Stimulated activated CD4-positive, alpha-beta T cell treated with anti-CD3 and anti-CD28 coated beads, Interleukin-1b, Interleukin-23, amount 100 ng/mL, for 24 hours (primary cell): Measurements from ENCODE around the gene SCD5.

Source experiments
- DNase-seq, 4 experiments: peaks; one replicate each; pipeline ENCODE4 v3.0.0-alpha.2; 2020; ENCODE audit warnings: low read depth in 4 of 4, low spot score in 1 of 4

The SCD5 gene

DNA sequence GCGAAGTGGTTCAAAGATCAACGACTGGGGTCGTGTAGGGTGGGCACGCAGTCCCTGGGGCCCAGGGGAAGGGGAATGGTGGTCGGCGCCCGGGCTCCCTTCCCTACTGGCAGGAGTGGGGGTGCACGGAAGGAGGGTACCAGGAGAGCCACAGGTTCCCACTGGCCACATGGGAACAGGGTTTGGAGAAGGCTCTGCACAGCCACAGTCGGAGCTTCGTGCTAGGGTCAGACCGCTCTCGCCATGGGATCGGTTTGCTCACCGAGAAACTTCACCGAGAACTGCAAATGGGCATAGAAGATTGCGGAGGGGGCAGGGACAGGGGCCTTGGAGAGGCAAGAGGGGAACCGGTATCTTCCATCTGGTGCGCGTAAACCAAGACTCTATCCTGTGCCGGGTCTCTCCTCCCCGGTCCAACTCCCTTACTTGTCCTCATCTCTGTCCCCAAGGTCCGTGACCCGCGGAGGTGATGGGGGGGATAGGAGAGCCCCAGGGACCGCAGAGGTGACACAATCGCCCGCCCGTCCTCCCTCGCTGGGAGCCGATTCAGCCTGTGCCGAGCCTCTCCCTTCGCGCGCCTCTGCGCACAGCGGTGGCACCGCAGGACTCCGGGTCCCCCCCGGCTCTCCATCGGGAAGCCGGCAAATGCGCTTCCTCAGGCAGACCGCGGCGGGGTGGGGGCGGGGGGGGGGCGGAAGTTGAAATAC, 1.0 kb downstream of the SCD5 start:
- no peak for DNase-seq

GRCh38 chr4:82797040-82797404, 1.6 kb downstream of the SCD5 start:
- no peak for DNase-seq

DNA sequence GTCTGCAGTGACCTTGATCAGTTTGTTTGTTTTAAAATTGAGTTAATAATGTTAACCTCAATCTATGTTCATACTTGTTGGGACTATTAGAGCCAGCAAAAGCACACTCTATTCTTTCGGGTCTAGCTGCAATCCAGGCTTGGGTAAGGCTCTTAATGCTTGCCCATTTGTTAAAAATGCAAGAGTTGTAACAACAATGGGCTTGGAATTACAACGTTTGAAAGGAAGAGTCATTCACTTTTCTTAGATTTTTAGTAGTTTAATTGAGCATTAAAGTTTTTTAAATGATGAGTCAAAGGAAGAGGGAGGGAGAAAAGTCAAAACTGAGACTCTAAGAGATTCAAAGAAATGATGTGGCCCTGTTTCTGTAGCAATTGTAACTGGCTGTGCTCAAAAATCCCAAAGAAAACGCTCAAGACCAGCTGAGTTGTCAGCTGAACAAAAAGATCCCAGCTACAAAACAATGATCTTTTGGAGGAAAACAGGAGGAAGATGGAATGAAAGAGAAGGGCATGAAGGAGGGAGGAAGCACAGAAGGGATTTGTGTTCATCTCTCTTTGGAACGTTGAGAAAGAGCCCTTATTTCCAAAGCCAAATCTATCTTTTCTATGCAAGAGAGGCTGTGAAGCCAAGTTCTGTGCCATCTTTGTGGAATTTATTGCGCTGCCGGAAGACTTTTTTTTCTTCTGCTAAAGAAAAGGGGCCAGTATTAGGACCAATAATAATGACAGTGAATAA, 5.5 kb downstream of the SCD5 start:
- no peak for DNase-seq

DNA sequence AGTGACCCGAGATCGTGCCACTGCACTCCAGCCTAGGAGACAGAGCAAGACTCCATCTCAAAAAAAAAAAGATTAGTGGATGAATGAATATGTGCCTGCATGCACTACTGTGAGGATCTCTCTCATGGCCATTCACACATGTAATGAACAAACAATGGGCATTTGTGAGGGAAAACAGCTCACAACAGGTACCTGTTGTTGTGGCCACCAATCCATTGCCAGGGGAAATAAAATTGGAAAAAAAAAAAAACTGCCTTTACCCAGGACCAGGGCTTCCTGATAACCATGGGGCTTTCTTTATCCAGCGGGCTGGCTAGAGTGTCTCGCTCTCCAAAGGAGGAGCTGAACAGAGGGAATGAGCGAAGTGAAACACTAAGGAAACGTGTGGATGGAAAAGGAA, 7.4 kb downstream of the SCD5 start:
- DNase-seq, result no peak

- no peak for DNase-seq
Measured at GRCh38 chr4:82790060-82790660, 8.4 kb downstream of the SCD5 start.

- no peak for DNase-seq
Measured at GRCh38 chr4:82789025-82789776, 9.4 kb downstream of the SCD5 start.

GRCh38 chr4:82787342-82787741, 11.3 kb downstream of the SCD5 start:
- DNase-seq, result no peak

- DNase-seq, result no peak
Measured at GRCh38 chr4:82786828-82787227, 11.8 kb downstream of the SCD5 start.

DNA sequence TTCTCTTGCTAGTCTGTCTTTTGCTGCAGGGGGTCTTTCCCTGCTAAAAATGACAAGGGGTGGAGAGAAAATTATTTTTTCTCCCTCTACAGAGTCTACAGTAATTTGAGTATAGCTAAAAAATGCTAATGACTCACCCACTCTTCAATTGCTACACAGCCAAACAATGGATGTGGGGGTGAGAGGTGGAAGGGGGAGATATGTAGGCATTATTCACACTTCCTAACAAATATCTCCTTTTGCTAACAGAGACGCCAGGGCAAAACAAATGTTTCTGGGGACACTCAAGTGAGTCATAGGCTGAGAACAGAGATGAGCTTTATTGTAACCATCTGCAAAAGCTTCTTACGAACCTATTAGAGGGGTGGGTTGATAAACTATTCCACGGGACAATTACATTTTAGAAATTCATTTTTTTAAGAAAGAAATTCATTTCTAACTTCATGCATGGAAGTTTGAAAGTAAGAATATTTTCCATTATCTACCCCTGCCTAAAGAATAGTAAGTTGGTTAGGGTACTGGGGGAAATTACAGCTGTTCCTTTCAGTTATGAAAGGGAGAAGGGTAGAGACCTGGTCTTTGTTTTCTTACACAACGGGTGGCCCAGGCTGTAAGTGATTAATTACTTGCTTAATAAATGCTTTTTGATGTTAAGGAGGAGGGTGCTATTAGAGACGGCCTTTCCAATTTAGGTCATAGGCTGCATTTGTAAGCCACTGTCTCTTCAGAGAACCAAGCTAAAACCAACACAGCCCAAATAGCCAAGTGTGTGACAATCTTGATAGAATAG, 12.8 kb downstream of the SCD5 start:
- no peak for DNase-seq

GRCh38 chr4:82784681-82785610, 13.7 kb downstream of the SCD5 start:
- DNase-seq, result no peak

- DNase-seq, result no peak
Measured at GRCh38 chr4:82782626-82783345, 15.8 kb downstream of the SCD5 start.

GRCh38 chr4:82780752-82781231, 17.8 kb downstream of the SCD5 start:
- no peak for DNase-seq

DNA sequence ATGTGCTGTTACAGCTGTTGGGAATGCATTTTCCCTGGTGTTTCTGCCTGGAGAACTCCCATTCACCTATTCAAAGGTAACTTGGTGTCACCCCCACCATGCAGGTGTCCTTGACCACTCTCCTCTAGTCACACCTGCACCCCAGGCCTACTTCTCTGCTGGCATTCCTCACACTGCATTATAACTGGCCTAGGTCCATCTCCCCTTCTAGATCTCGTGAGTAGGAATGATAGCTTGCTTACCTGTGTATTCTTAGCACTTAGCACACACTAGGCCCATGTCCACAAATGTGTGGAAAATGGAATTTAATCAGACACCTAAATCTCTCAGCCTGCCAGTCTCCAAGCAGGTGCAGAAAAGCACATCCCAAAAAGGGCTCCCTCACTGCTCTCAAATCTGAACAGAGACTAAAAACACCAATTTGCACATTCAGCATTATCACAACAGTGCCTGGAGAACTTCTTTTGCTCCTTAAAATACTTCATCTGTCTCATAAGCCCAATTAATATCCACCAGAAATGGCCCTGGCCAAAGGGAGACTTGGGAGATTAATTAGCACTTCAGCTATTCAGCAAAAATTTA, 18.3 kb downstream of the SCD5 start:
- no peak for DNase-seq

DNA sequence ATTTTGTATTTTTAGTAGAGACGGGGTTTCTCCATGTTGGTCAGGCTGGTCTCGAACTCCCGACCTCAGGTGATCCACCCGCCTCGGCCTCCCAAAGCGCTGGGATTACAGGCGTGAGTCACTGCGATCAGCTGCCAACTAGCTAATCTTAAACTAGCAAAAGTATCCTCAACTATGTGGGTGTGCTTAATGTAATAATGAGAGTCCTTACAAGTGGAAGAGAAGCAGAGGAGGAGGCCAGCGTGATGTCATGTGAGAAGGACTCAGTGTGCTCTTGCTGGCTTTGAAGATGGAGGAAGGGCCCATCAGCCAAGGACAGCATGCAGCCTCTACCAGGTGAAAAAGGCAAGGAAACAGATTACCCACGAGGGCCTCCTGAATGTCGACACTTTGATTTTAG, 19.6 kb downstream of the SCD5 start:
- no peak for DNase-seq

DNA sequence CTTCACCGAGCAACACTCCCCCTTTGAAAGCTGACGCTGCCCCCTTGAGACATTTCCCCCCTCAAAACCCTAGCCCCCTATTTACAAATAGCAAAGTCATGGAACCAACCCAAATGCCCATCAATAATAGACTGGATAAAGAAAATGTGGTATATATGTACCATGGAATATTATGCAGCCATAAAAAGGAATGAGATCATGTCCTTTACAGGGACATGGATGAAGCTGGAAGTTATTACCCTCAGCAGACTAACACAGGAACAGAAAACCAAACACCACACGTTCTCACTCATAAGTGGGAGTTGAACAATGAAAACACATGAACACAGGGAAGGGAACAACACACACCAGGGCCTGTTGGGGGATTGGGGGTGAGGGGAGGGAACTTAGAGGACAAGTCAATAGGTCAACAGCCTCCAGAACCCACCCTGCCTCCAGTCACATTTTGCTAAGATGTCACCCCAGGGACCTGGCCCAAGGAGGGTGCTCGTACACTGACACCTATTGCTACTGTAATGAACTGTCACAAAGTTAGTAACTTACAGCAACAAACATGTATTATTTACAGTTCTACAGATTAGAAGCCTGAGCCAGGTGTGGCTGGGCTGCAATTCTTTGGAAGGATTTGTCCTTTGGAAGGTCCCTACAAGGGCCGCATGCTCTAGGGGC, 20.6 kb downstream of the SCD5 start:
- DNase-seq, result no peak

- DNase-seq, result no peak
Measured at GRCh38 chr4:82776925-82777542, 21.6 kb downstream of the SCD5 start.

GRCh38 chr4:82775243-82775642, 23.4 kb downstream of the SCD5 start:
- no peak for DNase-seq

DNA sequence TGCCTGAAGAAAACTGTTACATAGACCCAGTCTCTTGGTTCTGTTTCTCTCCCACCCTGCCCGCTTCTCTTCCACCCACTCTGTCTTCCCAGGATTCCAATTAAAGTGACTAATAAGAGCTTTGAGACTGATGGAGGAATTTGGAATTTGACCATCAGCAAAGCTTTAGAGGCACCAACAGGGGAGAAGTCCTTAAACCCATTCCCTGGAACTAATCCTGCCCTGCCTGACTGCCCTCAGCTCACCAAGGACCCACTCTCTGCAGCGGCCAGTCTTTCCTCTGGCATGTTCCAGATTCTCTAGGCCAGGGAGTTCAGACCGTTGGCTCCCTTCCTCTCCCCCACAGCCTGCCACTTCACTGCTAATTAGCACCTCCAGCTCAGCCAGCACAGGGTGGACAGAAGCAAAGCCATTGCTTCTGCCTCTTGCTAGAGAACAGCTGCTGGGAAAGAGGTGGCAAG, 23.9 kb downstream of the SCD5 start:
- no peak for DNase-seq
